Heart right ventricle (tissue), 16 donors: ENCODE data around the gene C22orf15. TPM values are rescaled to one million over a fixed set of nuclear protein-coding genes. Genes with fewer than 3 reads are reported as not detected.

ENCODE experiments used
- ATAC-seq, 8 donors: fragments of 200-7000 bp; cut with Tn5 transposase; one replicate each; pipeline ENCODE4 v1.9.1; 2020; ENCODE audit warnings: mild to moderate bottlenecking in 8 of 8, moderate library complexity in 8 of 8, moderate number of reproducible peaks in 1 of 8
- DNase-seq, 2 donors: peaks; one replicate each; pipeline ENCODE4 v3.0.0-alpha.2; 2020
- H3K27ac ChIP-seq, 10 donors: fragments of 200-600 bp; sonication (generic) in 2 of 10; one replicate each; pipeline versions ENCODE4 v1.5.0 to v1.8.0; 2020 to 2022; ENCODE audit warnings: mild to moderate bottlenecking in 3 of 10
- H3K27me3 ChIP-seq, 7 donors: fragments of 200-600 bp; one replicate each; pipeline ENCODE4 v1.8.0; 2021 to 2022; ENCODE audit warnings: mild to moderate bottlenecking in 2 of 7
- H3K36me3 ChIP-seq, 9 donors: fragments of 200-600 bp; sonication (generic) in 1 of 9; one replicate each; pipeline versions ENCODE4 v1.5.0 to v1.8.0; 2020 to 2022; ENCODE audit warnings: mild to moderate bottlenecking in 2 of 9
- H3K4me1 ChIP-seq, 9 donors: fragments of 200-600 bp; sonication (generic) in 1 of 9; one replicate each; pipeline versions ENCODE4 v1.5.0 to v1.8.0; 2020 to 2022; ENCODE audit warnings: mild to moderate bottlenecking in 4 of 9
- H3K4me3 ChIP-seq, 10 donors: fragments of 200-600 bp; sonication (generic) in 2 of 10; one replicate each; pipeline versions ENCODE4 v1.5.0 to v1.8.0; 2020 to 2022; ENCODE audit warnings: mild to moderate bottlenecking in 7 of 10, moderate library complexity in 2 of 10
- H3K9me3 ChIP-seq, 11 donors: fragments of 200-600 bp in 10 of 11; sonication (generic) in 2 of 11; one replicate each; pipeline versions ENCODE4 v1.5.0 to v1.8.0; 2013 to 2022; ENCODE audit warnings: mild to moderate bottlenecking in 2 of 11, control low read depth in 1 of 11, moderate library complexity in 1 of 11
- CTCF ChIP-seq, 9 donors: fragments of 200-600 bp; sonication (generic) in 2 of 9; IDR thresholded peaks; one replicate each; pipeline versions ENCODE4 v1.5.0 to v1.8.0; 2021 to 2022; ENCODE audit warnings: antibody characterized with exemption in 9 of 9, mild to moderate bottlenecking in 5 of 9, moderate library complexity in 1 of 9
- WGBS, 2 donors: extraction: QIAGEN DNeasy Blood & Tissue Kit; methylation state at CpG; one replicate each; pipeline ENCODE4 v1.1.7; 2013; ENCODE audit warnings: inconsistent platforms in 1 of 2; 5-methylcytosine and 5-hydroxymethylcytosine counted together
- intact Hi-C, 10 donors: fragments of 100-400 bp; cut with DNase I; formaldehyde crosslinking; loops; one replicate each; pipeline versions ENCODE4 v1.11.1 to v1.14.2; 2022
- polyA plus RNA-seq, 2 donors: library from polyadenylated mRNA; stranded (reverse); fragments of 200-250 nt; gene quantifications; one replicate each; pipeline ENCODE4 v1.2.3, GENCODE V29; 2013
- total RNA-seq, 10 donors: library from RNA; stranded (reverse); fragmentation: NEBNext Ultra II Directional in 3 of 10; extraction: Animal tissue kit (Norgen Biotek cat#: 25700) in 3 of 10; gene quantifications; one replicate each; pipeline versions ENCODE4 v1.2.1 to v1.2.4, GENCODE V29; 2021 to 2023
- donor health status: Arrhythmogenic right ventricular cardiomyopathy.
- donor health status: ischemic (EF 13 %, LVEDD 7.1; RV severe dilation, severe dysfunction).
- donor health status: healthy with polysubstance abuse.
- donor health status: DM: no; HTN: yes; CAD: no.
- donor health status: DM: no; HTN: no; CAD: no.
- donor health status: ischemic (EF 25% LVEDD 6.9; RV normal size, moderate dysfunction).
- donor health status: ischemic (EF 25% LVEDD 5.7; RV mildly dilated, moderate dysfunction).
- donor health status: healthy.
- donor health status: DM: yes; HTN: yes; CAD: no.
- donor health status: Ischemic cardiomyopathy.
- donor health status: ischemic (EF 35%, LVEDD 5.7; RV mildly dilated, moderate dysfunction).
- donor health status: nonischemic (EF 11% LVEDD 7.7; RV severe dilation, severe dysfunction).
- donor health status: DM: yes; HTN: yes; CAD: no.
- donor health status: PGD.
- donor health status: ischemic (EF 29% LVEDD 5.4; RV normal size, mild dysfunction).
- donor health status: nonischemic (EF 23%, LVEDD 6.1; RV moderate dilation, normal function).

C22orf15 gene
- total and polyA plus RNA-seq, 12 donors: 0.12 to 0.66 TPM; not detected in 10

GRCh38 chr22:23754220-23754919 lies 8.4 kb upstream of the C22orf15 start, which contains the start of gene VPREB3:
VPREB3 (minus strand) TSS chr22:23754425; CDS start chr22:23754363, 62 bp downstream.
- DNase-seq: no peak
- TF ChIP-seq CTCF (IDR thresholded peaks at IDR 0.05): no peak
- no peak within 1 kb of the TSS for H3K27ac ChIP-seq
- H3K4me3 ChIP-seq: no peak within 1 kb of the TSS
- no peaks in the 10 kb centered on the region for H3K36me3 ChIP-seq
- H3K27me3 ChIP-seq: no peaks in the 10 kb centered on the region
- WGBS, 2 donors: 89% methylated on average over 14 of the region's 14 CpGs
- ATAC-seq: no peak
- peaks cover 6 to 25% (median 11%) of the 10 kb centered on the region in 9 donors for H3K4me1 ChIP-seq
- intact Hi-C loops: no loop called here
- H3K9me3 ChIP-seq: no peaks in the 10 kb centered on the region

GRCh38 chr22:23754980-23755636 lies 7.7 kb upstream of the C22orf15 start:
- intact Hi-C loops: no loop called here
- WGBS, 2 donors: 62 to 70% methylated on average over 6 of the region's 6 CpGs
- H3K27ac ChIP-seq: no peak overlapping the region
- TF ChIP-seq CTCF (IDR thresholded peaks at IDR 0.05): no peak
- H3K36me3 ChIP-seq: no peaks in the 10 kb centered on the region
- no peaks in the 10 kb centered on the region for H3K9me3 ChIP-seq
- ATAC-seq (no peak), DNase-seq (no peak)
- no peaks in the 10 kb centered on the region for H3K27me3 ChIP-seq
- H3K4me1 ChIP-seq: peaks cover 2 to 19% (median 6%) of the 10 kb centered on the region in 9 donors
- no peak overlapping the region for H3K4me3 ChIP-seq

GRCh38 chr22:23755711-23756110 lies 7.1 kb upstream of the C22orf15 start:
- H3K27me3 ChIP-seq: no peaks in the 10 kb centered on the region
- no peaks in the 10 kb centered on the region for H3K36me3 ChIP-seq
- intact Hi-C loops: no loop called here
- ATAC-seq: no peak
- H3K9me3 ChIP-seq: no peaks in the 10 kb centered on the region
- TF ChIP-seq CTCF (IDR thresholded peaks at IDR 0.05): no peak
- H3K27ac ChIP-seq: no peak overlapping the region
- WGBS, 2 donors: 82 to 88% methylated on average over 8 of the region's 8 CpGs
- no peak overlapping the region for H3K4me3 ChIP-seq
- H3K4me1 ChIP-seq: peaks cover 0 to 13% (median 0%) of the 10 kb centered on the region in 9 donors
- no peak for DNase-seq

- Histone ChIP-seq H3K36me3 (no peaks in the 10 kb centered on the region), H3K4me1 (peaks cover 0 to 5% (median 0%) of the 10 kb centered on the region in 9 donors), H3K27ac (no peak overlapping the region), H3K4me3 (no peak overlapping the region), H3K9me3 (no peaks in the 10 kb centered on the region), H3K27me3 (no peaks in the 10 kb centered on the region)
- intact Hi-C loops: no loop called here
- no peak for TF ChIP-seq CTCF (IDR thresholded peaks at IDR 0.05)
- DNase-seq (no peak), ATAC-seq (no peak)
- WGBS, 2 donors: 56 to 59% methylated on average over 4 of the region's 4 CpGs
These were observed 5.9 kb upstream of the C22orf15 start for GRCh38 chr22:23756891-23757290.
